Stimulated activated CD4-positive, alpha-beta T cell treated with anti-CD3 and anti-CD28 coated beads, Interleukin-12 subunit alpha, Interleukin-12 subunit beta, amount 100 ng/mL, for 4 hours (primary cell): ENCODE measurements around the gene SLC13A3.

Experiments used
- DNase-seq: peaks from one replicate; pipeline ENCODE4 v3.0.0-alpha.2; 2020

The SLC13A3 gene

GRCh38 chr20:46650575-46651090 lies 626 bp downstream of the SLC13A3 start:
- no peak for DNase-seq

- DNase-seq = no peak
These were observed 1.2 kb downstream of the SLC13A3 start for GRCh38 chr20:46649965-46650542.

DNA sequence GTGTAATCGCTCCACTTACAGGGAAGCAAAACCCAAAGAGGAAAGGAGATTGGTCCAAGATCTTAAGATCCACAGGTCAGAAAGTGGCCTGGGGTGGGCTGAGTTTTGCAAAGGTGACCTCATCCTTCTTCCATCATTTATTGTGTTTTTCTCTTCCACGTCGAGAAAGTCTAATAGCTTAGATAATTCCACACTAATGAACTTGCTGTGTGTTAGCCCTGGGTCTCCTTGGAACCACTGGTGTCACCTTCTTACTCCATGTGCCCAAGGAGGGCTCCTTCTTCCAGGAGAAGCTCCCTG lies 1.7 kb downstream of the SLC13A3 start:
- no peak for DNase-seq

DNA sequence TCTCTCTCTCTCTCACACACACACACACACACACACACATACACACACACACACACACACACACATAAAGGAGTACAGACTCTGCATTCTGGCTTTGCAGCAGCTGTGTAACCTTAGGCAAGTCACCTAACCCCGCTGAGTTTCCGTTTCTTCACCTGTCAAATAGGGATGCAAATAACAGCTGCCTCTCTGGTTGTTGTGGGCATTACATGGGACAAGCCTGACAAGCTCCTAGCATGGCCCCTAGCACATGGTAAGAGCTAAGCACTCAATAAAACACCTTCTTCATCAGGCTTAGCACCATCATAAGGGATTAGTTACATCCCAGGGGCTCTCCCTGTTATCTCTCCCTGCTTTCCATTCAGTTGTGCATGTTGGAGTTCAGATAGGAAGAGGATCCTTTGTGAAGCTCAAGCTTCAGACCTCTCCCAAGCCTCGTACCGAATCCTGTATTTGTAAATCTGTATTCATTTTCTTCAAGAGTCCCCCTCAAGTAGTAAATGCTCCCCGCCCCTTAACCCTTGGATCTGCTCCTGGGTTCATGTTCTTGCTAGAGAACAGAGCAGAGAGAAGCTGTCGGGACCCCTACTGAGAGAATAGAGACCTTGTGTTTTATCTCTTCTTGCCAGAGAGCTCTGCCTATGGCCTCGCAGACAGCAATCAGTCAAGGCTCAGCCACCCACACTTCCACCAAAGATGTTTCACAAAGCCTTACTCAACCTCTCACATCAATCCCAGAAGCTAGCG lies 2.2 kb downstream of the SLC13A3 start:
- no peak for DNase-seq

DNA sequence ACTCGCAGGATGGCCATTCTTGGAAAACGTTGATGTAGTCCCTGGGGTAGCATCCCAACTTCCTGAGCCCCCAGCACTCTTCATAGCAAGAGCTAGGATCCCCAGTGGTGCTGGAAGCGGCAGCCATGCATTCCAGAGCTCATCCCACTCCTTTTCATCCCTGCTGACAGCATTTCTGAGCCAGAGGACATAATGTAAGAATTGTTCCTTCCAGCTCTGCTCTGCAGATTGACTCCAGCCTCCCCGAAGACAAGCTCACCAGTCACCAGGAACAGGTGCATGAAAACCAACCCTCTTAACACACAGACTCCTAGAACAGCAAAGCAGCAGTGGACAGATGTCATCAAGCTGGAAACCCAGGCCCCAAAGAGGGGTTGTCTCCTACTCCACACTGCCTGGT lies 3.8 kb downstream of the SLC13A3 start:
- no peak for DNase-seq

- no peak for DNase-seq
These were observed 4.4 kb downstream of the SLC13A3 start for GRCh38 chr20:46646659-46647380.

DNA sequence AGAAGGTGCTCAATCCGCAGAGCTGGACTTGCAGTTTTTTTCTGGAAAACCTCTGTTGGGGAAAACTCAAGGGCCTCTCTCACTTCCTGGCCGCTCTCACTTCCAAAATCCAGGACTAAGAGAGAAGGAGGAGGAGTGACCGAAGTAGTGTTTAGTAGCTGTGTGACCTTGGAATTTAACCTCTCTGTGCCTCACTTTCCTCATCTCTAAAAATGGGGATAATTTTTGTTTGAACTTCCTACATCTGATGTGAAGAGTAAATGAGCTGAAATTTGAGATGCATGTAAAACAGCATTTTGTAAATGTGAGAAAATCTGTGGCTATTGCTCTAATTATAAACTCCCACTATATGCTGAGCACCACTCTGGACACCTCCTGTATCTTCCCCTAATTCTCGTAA lies 5.1 kb downstream of the SLC13A3 start:
- DNase-seq = no peak

DNA sequence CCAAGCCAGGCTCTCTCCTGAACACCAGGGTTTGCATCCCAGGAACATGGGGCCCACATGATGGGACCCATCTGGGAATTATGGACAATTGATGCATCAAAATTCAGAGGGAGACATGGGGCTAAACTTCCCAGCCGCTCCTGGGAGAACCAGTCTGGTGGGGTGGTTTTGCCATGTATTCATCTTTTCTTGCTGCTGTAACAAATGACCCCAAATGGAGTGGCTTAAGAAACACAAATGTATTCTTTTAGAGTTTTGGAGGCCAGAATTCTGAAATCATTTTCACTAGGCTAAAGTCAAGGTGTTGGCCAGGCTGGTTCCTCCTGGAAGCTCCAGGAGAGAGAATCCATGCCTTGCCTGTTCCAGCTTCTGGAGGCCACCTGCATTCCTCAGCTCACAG lies 6.5 kb downstream of the SLC13A3 start:
- no peak for DNase-seq

- DNase-seq = no peak
These were observed 7.1 kb downstream of the SLC13A3 start for GRCh38 chr20:46644160-46644559.

DNA sequence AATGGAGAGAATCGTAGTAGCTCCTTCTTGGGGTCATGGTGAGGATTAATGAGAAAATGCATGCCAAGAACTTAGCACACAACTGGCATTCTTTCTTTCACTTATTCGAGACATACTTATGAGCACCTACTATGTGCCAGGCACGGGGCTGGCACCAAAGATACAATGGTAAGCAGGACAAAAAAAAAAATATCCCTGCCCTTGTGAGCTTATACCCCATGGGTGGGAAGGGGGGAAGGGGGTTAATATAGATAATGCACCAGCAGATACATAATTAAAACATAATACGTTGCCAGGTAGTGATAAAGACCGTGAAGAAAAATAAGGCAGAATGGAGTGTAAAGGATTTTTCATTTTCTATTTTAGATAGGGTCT lies 8.3 kb downstream of the SLC13A3 start:
- no peak for DNase-seq

DNA sequence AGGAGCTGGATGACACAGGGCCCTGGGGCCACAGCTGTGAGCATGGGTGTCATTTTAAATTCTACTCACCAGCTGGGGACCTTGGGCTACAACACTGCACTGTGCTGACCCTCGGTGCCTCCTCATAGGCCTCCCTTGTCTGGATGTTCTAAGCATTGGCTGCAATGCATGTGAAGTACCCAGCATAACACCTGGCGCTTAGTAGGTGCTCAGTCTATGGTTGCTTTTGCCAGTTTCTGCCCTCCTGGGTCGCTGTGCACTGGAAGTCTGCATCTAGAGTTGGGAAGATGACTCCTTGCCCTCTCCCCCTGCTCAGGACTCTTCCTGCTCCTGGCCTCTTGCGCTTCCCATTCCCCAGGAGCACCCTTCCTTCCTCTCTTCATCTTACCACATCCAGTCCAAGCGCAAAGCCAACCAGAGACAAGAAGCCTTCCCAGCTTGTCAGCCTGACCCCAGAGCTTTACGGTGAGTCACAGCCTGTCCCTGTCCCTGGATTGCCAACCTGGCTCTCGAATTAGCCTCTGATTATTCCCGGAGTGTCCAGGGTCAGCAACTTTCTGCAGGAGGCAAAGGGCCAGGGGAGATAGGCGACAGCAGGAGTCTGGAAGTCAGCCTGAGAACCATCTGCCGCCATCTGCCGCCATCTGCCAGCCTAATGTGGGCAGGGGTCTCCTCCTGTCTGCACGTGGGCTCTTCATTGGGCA lies 8.8 kb downstream of the SLC13A3 start:
- DNase-seq = no peak

DNA sequence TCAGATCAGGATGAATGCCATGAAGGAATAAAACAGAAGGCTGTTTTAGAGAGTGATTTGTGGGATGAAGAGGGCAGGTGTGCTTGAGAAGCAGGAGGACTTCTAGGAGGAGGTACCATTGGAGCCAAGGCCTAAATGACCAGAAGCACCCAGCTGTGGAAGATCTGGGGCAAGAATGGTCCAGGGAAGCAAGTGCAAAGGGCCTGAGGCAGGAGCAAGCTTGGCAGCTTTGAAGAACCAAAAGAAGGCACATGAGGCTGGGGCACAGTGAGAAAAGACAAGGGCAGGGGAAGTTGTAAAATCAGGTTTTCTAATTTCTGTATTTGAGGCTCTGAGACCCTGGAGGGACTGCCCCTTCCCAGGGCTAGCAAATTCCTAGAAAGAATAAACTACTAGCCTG lies 9.8 kb downstream of the SLC13A3 start:
- no peak for DNase-seq

DNA sequence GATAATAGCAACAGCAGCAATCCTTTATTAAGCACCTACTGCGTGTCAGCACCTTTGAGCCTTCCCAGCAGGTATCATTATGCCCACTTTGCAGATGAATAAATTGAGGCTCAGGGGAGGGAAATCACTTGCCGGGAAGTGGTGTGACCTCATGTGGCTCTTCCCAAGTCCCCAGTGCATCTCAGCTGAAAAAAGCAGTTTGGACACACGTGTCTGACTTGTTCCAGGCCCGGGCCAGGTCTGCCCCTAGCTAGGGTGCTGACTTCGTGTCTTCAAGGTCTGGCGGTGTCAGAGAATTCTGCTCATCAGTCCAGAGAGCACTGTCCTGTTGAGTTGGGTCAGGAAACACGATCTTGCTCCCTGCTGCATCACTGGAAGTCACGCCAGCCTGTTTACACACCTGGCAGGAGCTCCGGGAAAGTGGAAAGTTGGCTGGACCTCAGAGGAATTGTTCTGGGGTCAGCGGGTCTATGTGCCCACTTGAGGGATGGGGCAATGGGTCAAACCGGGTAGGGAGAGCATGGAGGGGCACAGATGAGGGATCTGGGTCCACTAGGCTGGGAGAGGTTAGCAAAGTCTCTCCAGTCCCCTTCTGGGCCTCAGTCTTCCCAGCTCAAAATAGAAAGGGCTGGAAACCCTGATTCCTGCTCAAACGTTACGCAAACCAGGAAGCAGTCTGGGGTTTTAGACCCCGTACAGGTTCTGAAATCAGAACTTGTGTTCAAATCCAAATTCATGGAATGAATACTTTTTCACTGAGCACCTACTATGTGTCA lies 10.5 kb downstream of the SLC13A3 start:
- DNase-seq = no peak

GRCh38 chr20:46640044-46640443 lies 11.2 kb downstream of the SLC13A3 start:
- DNase-seq = no peak

DNA sequence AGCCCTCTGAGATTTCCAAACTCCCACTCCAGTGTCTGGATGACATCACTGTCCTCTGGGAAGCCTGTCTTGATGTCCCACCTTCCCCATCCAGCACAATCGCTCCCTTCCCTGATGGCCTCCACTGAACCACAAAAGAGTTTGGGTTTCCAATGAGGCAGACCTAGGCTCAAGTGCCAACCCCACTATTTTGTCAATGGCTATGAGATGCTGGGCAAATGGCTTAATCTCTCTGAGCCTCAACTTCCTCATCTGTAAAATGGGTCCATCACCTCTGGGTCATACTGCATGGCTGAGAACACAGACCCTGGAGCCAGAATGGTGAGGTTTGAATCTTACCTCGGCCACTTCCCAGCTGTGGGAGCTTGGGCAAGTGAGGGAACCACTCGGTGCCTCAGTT lies 11.7 kb downstream of the SLC13A3 start:
- no peak for DNase-seq

GRCh38 chr20:46638898-46639274 lies 12.4 kb downstream of the SLC13A3 start:
- no peak for DNase-seq

DNA sequence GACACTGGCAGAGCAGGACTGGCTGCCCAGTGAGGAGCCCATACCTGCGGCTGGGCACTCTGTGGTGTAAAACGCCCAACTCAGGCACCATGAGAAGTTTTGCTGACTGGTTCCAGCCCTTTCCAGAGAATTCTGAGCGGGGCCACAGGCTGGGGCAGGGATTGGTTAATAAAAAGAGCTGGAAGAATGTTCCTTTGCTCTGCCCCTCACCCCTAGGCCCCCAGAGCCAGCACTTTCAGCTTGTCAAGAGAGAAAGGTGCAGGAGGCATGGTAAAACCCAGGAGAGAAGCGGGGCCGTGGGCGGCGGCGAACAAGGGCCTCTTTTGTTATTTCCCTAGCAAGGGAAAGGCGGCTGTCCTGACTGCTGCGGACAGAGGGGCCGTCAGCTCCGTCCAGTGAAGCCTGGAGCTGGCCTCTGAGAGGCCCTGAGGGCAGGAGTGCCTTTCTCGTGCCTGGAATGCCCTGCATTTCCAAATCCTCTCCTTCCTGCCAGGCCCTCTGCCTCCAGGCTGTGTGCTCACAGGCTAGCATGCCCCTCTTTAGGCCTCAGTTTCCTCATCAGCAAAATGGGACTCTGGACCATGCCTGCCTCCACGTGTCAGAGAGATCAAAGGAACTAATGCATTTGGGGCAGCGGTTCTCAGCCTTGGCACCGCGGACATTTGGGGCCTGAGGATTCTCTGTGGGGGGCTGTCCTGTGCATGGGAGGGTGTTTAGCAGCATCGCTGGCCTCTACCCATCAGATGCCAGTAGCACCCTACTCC lies 12.9 kb downstream of the SLC13A3 start:
- no peak for DNase-seq

GRCh38 chr20:46637427-46638133 lies 13.7 kb downstream of the SLC13A3 start:
- no peak for DNase-seq

DNA sequence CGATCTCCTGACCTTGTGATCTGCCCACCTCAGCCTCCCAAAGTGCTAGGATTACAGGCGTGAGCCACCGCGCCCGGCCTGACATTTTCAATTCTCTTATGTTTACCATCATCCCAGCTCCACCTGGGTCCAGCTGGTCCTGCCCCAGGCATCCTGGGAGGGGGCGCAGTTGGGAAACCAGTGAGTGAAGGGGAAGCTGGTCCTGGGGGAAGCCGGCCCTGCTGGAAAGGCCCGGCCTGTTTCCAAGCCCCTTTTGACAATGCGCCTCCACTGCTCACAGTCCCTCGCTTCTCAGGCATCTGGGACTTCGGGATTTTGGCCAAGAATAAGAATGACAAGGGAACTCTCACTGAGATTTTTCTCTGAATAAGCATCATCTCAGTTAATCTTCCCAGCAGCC lies 14.2 kb downstream of the SLC13A3 start:
- no peak for DNase-seq

DNA sequence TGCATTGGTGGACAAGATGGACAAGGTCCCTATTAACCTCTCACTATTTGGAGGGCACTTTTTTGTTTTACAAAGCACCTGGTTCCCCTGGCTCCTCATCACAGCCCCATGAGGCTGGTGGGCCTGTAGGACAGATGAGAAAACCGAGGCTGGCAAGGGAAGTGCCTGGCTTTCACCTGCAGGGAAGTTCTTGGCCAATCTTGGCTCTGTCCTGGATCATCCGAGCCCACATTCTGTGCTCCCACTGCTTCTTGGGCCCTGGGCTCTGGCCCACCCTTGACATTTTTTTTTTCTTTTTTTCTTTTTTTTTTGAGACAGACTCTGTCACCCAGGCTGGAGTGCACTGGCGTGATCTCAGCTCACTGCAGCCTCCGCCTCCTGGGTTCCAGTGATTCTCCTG lies 14.7 kb downstream of the SLC13A3 start:
- DNase-seq = no peak

GRCh38 chr20:46635514-46636136 lies 15.6 kb downstream of the SLC13A3 start:
- DNase-seq = no peak
